HG02870 (cell line): ENCODE results near the gene IGSF1.
"Not testable (repeated sequence)": the region's sequence is repeated elsewhere in the genome, so short reads cannot be mapped to it uniquely, and the experiment has no call there.

Experiments used
- ATAC-seq: cut with Tn5 transposase; IDR thresholded peaks from one replicate; pipeline ENCODE4 v1.9.1; 2021; ENCODE audit warnings: mild to moderate bottlenecking, moderate library complexity; ENCODE audit not compliant: unreplicated experiment

The IGSF1 gene

GRCh38 chrX:131273011-131273410, 16.1 kb downstream of the IGSF1 start:
- ATAC-seq: no peak

DNA sequence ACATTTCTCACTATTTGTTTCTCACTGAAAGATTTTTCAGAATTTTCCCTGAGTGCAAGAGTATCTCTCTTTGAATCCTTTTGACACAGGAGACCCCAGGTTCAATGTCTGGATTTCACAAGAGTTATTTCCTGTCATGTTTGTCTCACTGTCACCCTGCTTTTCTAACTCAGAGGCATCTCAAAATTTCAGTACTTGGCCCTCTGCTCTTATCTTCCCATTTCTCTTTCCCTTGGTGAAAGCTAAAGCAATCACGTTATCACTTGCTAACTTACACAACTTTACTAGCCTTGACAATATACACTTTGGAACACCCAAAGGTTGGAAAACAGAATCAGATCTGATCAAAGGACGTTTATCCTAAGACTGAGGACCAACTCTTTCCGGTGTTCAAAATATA, 17.3 kb downstream of the IGSF1 start:
- no peak for ATAC-seq

DNA sequence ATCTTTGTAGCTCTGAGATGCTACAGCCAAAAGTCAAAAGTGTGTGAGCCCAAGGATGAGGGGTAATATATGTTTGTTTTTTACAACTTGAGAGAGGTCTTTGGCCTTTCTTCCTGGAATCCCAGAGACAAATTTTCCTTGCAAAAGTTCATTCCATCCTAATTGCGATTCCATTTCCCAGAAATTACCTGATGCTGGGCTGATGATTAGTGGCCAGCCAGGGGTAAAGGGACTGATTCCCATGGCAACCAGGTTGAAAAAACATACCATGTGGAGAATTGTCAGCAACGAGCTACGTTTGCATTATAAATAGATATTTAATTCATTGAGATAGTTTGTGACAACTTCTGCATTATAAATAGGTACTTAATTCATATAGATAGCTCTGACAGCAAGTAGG, 17.8 kb downstream of the IGSF1 start:
- ATAC-seq: no peak

- ATAC-seq: no peak
Measured at GRCh38 chrX:131270080-131270479, 19.0 kb downstream of the IGSF1 start.

DNA sequence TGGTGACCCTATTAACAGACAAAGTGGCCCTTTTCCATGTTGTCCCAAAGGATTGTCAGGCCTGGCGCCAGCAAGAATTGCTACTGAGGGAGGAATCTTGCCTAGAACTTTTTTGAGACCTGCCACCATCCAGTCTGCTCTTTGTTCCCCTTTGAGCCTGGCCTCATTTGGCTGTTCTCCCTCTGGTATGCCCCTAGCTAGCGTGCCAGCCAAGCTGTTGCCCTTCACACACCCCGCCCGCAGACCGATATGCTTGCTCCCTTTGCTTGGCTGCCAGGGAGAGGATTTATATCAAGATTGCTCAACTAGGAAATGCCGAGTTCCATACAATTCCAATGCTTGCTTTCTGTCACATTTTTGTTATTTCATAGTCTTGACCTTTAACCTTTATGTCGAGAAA, 24.4 kb downstream of the IGSF1 start:
- no peak for ATAC-seq

DNA sequence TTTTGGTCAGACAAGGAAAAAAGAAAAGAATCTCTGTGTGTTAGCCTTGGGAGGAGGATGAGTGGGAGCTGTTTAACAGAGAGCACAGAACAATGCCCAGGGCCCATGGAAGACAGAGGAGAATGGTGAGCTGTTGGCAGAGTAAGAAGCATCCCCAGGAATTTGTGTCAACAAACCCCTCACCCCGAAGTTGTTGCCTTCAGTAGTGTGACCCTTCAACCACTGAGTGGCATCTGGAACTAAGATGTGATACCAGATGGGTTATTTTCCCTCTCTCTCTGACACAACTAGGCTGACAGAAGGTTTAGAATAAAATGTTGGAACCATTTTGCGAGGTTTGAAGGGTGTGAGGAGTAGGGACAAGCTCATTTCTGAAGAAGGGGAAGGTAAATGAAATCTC, 25.1 kb downstream of the IGSF1 start:
- ATAC-seq: no peak

GRCh38 chrX:131262738-131263679, 26.1 kb downstream of the IGSF1 start:
- no peak for ATAC-seq

DNA sequence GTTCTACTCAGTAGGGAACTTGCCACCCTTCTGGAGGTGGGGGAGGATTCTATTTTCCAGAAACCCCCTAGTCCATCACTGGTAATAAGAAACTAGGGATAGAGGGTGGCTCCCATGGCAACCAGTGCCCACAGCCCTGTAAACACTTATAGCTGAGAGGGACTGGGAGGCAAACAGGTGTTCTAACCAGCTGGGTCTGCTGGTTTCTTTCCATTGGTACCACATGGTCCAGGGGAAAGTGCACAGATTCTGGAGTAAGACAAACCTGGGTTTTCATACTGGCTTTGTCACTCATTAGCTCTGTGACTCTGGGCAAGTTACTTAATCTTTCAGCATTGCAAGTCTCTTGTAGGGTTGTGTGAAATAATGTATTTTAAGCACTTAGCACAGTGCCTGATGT, 26.9 kb downstream of the IGSF1 start:
- no peak for ATAC-seq

DNA sequence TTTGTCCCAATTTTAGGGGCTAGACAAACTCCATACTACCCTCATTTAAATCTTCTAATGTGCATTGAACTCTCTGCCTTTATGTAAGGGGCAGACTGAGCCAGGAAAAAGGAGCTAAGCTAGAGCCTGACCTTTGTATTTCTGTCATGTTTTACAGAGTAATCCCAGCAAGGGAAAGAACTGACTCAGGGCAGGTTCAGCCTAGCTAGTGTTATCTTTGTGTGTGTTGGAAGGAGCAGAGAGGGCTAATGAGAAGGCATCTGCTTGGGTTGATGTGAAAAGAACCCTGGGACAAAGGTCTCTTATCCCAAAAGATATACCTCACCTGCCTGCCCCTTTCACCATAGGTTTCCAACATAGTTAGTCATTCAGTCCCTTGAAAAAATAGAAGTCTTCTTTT, 31.7 kb downstream of the IGSF1 start:
- ATAC-seq: no peak

DNA sequence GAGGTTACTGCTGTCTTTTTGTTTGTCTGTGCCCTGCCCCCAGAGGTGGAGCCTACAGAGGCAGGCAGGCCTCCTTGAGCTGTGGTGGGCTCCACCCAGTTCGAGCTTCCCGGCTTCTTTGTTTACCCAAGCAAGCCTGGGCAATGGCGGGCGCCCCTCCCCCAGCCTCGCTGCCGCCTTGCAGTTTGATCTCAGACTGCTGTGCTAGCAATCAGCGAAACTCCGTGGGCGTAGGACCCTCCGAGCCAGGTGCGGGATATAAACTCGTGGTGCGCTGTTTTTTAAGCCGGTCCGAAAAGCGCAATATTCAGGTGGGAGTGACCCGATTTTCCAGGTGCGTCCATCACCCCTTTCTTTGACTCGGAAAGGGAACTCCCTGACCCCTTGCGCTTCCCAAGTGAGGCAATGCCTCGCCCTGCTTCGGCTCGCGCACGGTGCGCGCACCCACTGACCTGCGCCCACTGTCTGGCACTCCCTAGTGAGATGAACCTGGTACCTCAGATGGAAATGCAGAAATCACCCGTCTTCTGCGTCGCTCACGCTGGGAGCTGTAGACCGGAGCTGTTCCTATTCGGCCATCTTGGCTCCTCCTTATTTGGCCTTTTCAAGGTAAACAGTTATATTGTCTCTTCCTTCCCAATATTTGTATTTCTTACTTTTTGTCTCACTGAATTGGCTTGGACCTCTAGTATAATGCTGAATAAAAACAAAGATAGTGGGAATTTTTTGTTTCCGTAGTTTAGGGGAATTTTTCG, 37.9 kb downstream of the IGSF1 start:
- not testable (repeated sequence) for ATAC-seq

DNA sequence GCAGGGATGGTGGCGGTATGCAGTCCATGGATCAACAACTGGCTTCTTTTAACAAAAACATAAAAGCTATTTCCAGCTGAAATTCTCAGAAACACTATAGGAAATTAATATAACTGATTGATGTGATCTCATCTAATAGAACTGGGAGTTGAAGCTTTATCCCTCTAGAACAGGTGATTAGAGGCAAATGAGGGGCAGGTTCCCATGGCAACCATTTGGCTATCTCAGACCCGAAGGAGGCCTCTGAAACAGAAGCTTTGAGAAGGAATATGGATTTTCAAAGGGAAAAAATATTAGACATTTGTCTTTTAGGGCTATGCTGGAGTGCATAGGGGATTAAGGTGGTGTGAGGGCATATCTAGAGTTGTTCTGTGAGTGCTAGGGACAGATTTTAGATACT, 50.0 kb downstream of the IGSF1 start:
- ATAC-seq: no peak

- no peak for ATAC-seq
Measured at GRCh38 chrX:131237363-131237762, 51.7 kb downstream of the IGSF1 start.

DNA sequence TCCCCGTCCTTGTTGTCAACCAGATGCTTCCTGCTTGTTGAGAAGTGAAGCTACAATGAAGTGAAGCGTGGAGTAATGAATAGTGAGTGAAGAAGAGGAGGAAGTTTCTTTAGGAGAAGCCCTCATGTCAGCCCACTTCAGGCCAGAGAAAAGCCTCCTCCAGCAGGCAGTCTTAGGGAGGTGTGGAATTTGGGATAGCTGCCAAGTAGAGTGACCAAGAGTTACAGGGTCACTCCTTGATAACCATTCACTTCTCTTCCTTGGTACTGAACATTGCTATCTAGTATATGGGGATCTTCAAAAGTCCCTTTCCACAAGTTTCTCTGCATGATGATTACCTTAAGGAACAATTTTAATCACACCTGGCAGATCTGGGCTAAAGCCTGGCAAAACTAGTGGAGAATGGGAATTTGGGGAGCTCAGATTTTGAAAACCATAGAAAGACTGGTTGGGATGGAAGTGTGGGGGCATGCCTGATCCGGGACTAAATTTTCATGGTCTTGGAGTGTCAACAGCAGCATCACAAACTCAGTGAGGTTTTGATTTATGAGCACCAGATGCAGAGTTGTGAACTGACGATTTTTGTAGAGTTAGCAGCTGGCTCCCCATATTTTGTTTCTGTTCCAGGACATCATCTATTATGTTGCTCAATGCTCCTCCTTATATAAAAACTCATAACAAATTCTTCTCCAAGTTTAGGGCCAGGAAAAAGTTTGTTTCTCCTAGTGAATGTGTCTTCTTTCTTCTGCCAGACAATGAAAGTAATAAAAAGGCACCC, 53.1 kb downstream of the IGSF1 start:
- ATAC-seq: no peak

GRCh38 chrX:131227608-131228007, 61.5 kb downstream of the IGSF1 start:
- no peak for ATAC-seq

- no peak for ATAC-seq
Measured at GRCh38 chrX:131226591-131226990, 62.5 kb downstream of the IGSF1 start.

GRCh38 chrX:131225078-131225477, 64.0 kb downstream of the IGSF1 start:
- ATAC-seq: no peak
